Measurements from ENCODE around the gene TGFBR3L.

TGFBR3L gene

GRCh38 chr19:7915250-7916102 lies 846 bp downstream of the TGFBR3L start:
- Histone ChIP-seq H3K36me3 (peaks cover 25 to 32% (median 28%) of the 10 kb centered on the region in 3 donors), H3K27ac (peak overlapping the region in 1 of 2 donors; percentile 42), H3K9me3 (no peaks in the 10 kb centered on the region), H3K4me1 (peaks cover 0 to 45% (median 40%) of the 10 kb centered on the region in 4 donors), H3K4me3 (peak overlapping the region in 1 of 2 donors; percentile 52), H3K27me3 (peaks cover 0 to 69% of the 10 kb centered on the region in 2 donors)
- intact Hi-C loops (cut with DNase I; ENCODE audit: low total_unique reads) = loop anchor here (5.0 kb wide), 1 partner anchor 87 kb away; no protein-coding TSS in a partner anchor
- no peak for DNase-seq
- TF ChIP-seq, protein P1, sequence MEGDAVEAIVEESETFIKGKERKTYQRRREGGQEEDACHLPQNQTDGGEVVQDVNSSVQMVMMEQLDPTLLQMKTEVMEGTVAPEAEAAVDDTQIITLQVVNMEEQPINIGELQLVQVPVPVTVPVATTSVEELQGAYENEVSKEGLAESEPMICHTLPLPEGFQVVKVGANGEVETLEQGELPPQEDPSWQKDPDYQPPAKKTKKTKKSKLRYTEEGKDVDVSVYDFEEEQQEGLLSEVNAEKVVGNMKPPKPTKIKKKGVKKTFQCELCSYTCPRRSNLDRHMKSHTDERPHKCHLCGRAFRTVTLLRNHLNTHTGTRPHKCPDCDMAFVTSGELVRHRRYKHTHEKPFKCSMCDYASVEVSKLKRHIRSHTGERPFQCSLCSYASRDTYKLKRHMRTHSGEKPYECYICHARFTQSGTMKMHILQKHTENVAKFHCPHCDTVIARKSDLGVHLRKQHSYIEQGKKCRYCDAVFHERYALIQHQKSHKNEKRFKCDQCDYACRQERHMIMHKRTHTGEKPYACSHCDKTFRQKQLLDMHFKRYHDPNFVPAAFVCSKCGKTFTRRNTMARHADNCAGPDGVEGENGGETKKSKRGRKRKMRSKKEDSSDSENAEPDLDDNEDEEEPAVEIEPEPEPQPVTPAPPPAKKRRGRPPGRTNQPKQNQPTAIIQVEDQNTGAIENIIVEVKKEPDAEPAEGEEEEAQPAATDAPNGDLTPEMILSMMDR (IDR thresholded peaks at IDR 0.05) = no peak

DNA sequence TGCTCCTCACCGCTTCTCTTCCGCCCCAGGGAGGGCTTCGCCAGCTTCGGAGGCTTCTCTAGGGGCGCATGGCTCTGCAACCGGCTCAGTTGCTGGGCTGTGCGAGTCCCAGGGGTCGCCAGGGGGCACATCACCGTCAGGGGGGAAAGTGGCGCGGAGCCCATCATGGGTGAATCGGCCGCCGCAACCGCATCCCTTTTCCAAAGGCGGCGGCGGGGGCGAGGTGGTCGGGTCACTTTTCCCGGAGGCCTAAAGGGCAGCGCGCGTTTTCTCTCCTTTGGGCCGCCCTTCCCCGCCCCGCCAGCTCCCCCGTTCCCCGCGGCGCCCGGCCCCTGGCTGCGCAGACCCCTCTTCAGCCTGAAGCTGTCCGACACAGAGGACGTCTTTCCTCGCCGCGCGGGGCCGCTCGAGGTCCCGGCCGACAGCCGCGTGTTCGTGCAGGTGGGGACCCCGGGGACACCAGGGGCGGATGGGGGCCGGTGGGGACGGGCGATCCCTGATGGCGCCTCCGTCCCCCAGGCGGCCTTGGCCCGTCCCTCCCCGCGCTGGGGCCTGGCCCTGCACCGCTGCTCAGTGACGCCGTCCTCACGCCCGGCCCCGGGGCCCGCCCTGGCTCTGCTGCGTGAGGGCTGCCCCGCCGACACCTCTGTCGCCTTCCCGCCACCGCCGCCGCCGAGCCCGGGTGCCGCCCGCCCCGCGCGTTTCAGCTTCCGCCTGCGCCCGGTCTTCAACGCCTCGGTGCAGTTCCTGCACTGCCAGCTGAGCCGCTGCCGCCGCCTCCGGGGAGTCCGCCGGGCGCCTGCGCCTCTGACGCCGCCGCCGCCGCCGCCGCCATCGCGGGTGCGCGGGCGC lies 1.7 kb downstream of the TGFBR3L start:
- intact Hi-C loops (cut with DNase I; ENCODE audit: low total_unique reads) = loop anchor here (5.0 kb wide), 1 partner anchor 86 kb away; no protein-coding TSS in a partner anchor
- Histone ChIP-seq H3K36me3 (peaks cover 16 to 24% (median 19%) of the 10 kb centered on the region in 3 donors), H3K4me1 (peaks cover 0 to 50% (median 44%) of the 10 kb centered on the region in 4 donors), H3K27me3 (peaks cover 0 to 64% of the 10 kb centered on the region in 2 donors), H3K9me3 (no peaks in the 10 kb centered on the region), H3K4me3 (peak overlapping the region; percentile 34 to 52), H3K27ac (peak overlapping the region in 1 of 2 donors; percentile 42)
- no peak for DNase-seq
- TF ChIP-seq, protein P1 (IDR thresholded peaks at IDR 0.05) = no peak

- Histone ChIP-seq H3K4me1 (peaks cover under 1 to 56% (median 49%) of the 10 kb centered on the region in 4 donors), H3K4me3 (peak overlapping the region; percentile 34 to 52), H3K27me3 (peaks cover 0 to 63% of the 10 kb centered on the region in 2 donors), H3K27ac (peak overlapping the region; percentile 42 to 59), H3K9me3 (no peaks in the 10 kb centered on the region), H3K36me3 (peaks cover 10 to 22% (median 16%) of the 10 kb centered on the region in 3 donors)
- no peak for DNase-seq
- TF ChIP-seq, protein P1 (IDR thresholded peaks at IDR 0.05) = no peak
- intact Hi-C loops (cut with DNase I; ENCODE audit: low total_unique reads) = loop anchor here (5.0 kb wide), 1 partner anchor 85 kb away; no protein-coding TSS in a partner anchor
These were observed 2.3 kb downstream of the TGFBR3L start for GRCh38 chr19:7916955-7917266.

GRCh38 chr19:7917267-7918061 lies 2.8 kb downstream of the TGFBR3L start:
- TF ChIP-seq, protein P1 (IDR thresholded peaks at IDR 0.05) = peak; percentile 52 to 65

More at GRCh38 chr19:7917267-7918061, 2.8 kb downstream of the TGFBR3L start:
- H3K36me3 ChIP-seq = peaks cover 8 to 22% (median 16%) of the 10 kb centered on the region in 3 donors
- no peaks in the 10 kb centered on the region for H3K9me3 ChIP-seq
- H3K27ac ChIP-seq = peak overlapping the region; percentile 42 to 59
- intact Hi-C loops (cut with DNase I; ENCODE audit: low total_unique reads) = loop anchor here (5.0 kb wide), 1 partner anchor 85 kb away; no protein-coding TSS in a partner anchor
- H3K4me1 ChIP-seq = peaks cover 4 to 62% (median 55%) of the 10 kb centered on the region in 4 donors
- peak overlapping the region; percentile 34 to 52 for H3K4me3 ChIP-seq
- DNase-seq = peak in 1 of 2 donors; percentile 75
- H3K27me3 ChIP-seq = peaks cover 0 to 58% of the 10 kb centered on the region in 2 donors

Measured in tibial artery (tissue), 4 donors.